NB4 (cell line): ENCODE data around the gene NOS3.

ENCODE experiments used
- CTCF ChIP-seq: IDR thresholded peaks from one replicate; pipeline ENCODE4 v1.5.1; 2012; ENCODE audit warnings: low read depth, low read length
- MYC ChIP-seq: IDR thresholded peaks from 2 replicates; pipeline ENCODE4 v1.6.1; 2011; ENCODE audit warnings: low read depth, low read length
- POLR2A ChIP-seq: IDR thresholded peaks from 2 replicates; pipeline ENCODE4 v1.6.1; 2011; ENCODE audit warnings: mild to moderate bottlenecking; ENCODE audit not compliant: insufficient read length; ENCODE audit errors: extremely low read depth

DNA sequence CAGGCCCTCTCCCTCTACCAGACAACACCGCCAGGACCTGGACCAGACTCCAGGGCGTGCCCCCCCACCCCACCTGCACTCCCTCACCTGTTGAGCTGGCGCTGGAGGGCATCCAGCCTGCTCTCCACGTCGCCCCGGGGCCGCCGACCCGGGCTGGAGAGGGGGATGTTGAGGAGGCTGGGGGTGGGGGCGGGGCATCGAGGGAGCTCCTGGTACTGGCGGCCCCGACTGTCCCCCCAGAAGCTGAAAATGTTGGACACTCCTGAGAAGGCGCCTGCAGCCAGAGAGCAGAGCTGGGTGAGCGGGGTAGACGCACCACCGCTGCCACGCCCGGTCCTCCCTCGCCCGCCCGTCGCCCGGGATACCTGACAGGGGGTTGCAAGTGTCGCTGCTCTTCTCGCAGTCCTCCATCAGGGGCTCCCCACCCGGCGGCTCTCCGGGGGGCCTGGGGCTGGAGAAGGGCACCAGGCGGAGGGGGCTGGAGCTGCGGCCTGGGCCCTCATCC, 43.5 kb upstream of the NOS3 start:
- TF ChIP-seq POLR2A (no peak), CTCF (no peak), MYC (no peak)
